ENCODE results near the gene IKZF2.

The IKZF2 gene

GRCh38 chr2:213152888-213153287 is 1.5 kb upstream of the IKZF2 start:
- DNase-seq (ENCODE audit: low read depth in 2 of 2), result no peak

- DNase-seq (ENCODE audit: low read depth in 2 of 2), result no peak
Measured at GRCh38 chr2:213152065-213152794, 818 bp upstream of the IKZF2 start.

GRCh38 chr2:213150315-213151097 is 906 bp downstream of the IKZF2 start:
- DNase-seq (ENCODE audit: low read depth in 2 of 2), result no peak

- DNase-seq (ENCODE audit: low read depth in 2 of 2), result no peak
Measured at GRCh38 chr2:213149949-213150314, 1.5 kb downstream of the IKZF2 start.

GRCh38 chr2:213149294-213149875 is 2.0 kb downstream of the IKZF2 start:
- no peak for DNase-seq (ENCODE audit: low read depth in 2 of 2)

GRCh38 chr2:213148572-213149261 is 2.7 kb downstream of the IKZF2 start:
- no peak for DNase-seq (ENCODE audit: low read depth in 2 of 2)

GRCh38 chr2:213147538-213147937 is 3.9 kb downstream of the IKZF2 start:
- DNase-seq (ENCODE audit: low read depth in 2 of 2), result no peak

GRCh38 chr2:213145715-213146242 is 5.6 kb downstream of the IKZF2 start:
- no peak for DNase-seq (ENCODE audit: low read depth in 2 of 2)

- DNase-seq (ENCODE audit: low read depth in 2 of 2), result no peak
Measured at GRCh38 chr2:213137064-213137463, 14.3 kb downstream of the IKZF2 start.

GRCh38 chr2:213129311-213129710 is 22.1 kb downstream of the IKZF2 start:
- no peak for DNase-seq (ENCODE audit: low read depth in 2 of 2)

- DNase-seq (ENCODE audit: low read depth in 2 of 2), result no peak
Measured at GRCh38 chr2:213125646-213126347, 25.6 kb downstream of the IKZF2 start.

- no peak for DNase-seq (ENCODE audit: low read depth in 2 of 2)
Measured at GRCh38 chr2:213122725-213123124, 28.7 kb downstream of the IKZF2 start.

GRCh38 chr2:213121690-213122089 is 29.7 kb downstream of the IKZF2 start:
- DNase-seq (ENCODE audit: low read depth in 2 of 2), result no peak

- no peak for DNase-seq (ENCODE audit: low read depth in 2 of 2)
Measured at GRCh38 chr2:213119061-213119809, 32.2 kb downstream of the IKZF2 start.

- DNase-seq (ENCODE audit: low read depth in 2 of 2), result no peak
Measured at GRCh38 chr2:213108308-213108707, 43.1 kb downstream of the IKZF2 start.

GRCh38 chr2:213107728-213108127 is 43.7 kb downstream of the IKZF2 start:
- no peak for DNase-seq (ENCODE audit: low read depth in 2 of 2)

GRCh38 chr2:213105212-213105611 is 46.2 kb downstream of the IKZF2 start:
- DNase-seq (ENCODE audit: low read depth in 2 of 2), result no peak

GRCh38 chr2:213104903-213105202 is 46.6 kb downstream of the IKZF2 start:
- no peak for DNase-seq (ENCODE audit: low read depth in 2 of 2)

- no peak for DNase-seq (ENCODE audit: low read depth in 2 of 2)
Measured at GRCh38 chr2:213104092-213104902, 47.1 kb downstream of the IKZF2 start.
